Ascending aorta (tissue), 2 donors: ENCODE results near the gene PDE5A. TPM values are rescaled to one million over a fixed set of nuclear protein-coding genes. Genes with fewer than 3 reads are reported as not detected.

ENCODE experiments used
- DNase-seq, 2 donors: peaks; one replicate each; pipeline ENCODE4 v3.0.0-alpha.2; 2019; ENCODE audit warnings: low spot score in 2 of 2
- H3K27ac ChIP-seq, 2 donors: fragments of 200-600 bp; sonication (generic); one replicate each; pipeline ENCODE4 v1.5.1; 2016 to 2017; ENCODE audit warnings: mild to moderate bottlenecking in 1 of 2
- H3K27me3 ChIP-seq: fragments of 200-600 bp; sonication (generic); one replicate; pipeline ENCODE4 v1.5.1; 2017
- H3K36me3 ChIP-seq, 2 donors: fragments of 200-600 bp; sonication (generic); one replicate each; pipeline ENCODE4 v1.5.1; 2016
- H3K4me1 ChIP-seq, 2 donors: fragments of 200-600 bp; sonication (generic); one replicate each; pipeline ENCODE4 v1.5.1; 2016 to 2017; ENCODE audit warnings: mild to moderate bottlenecking in 1 of 2
- H3K4me3 ChIP-seq, 2 donors: fragments of 200-600 bp; sonication (generic); one replicate each; pipeline ENCODE4 v1.5.1; 2016 to 2017; ENCODE audit warnings: mild to moderate bottlenecking in 1 of 2
- H3K9me3 ChIP-seq, 2 donors: fragments of 200-600 bp; sonication (generic); one replicate each; pipeline ENCODE4 v1.5.1; 2016
- intact Hi-C: fragments of 100-400 bp; cut with DNase I; formaldehyde crosslinking; loops from one replicate; pipeline ENCODE4 v1.15.1; 2023
- total RNA-seq: library from RNA; depleted of rRNA; stranded (reverse); fragments of >200 nt; gene quantifications from one replicate; pipeline ENCODE4 v1.1.0, GENCODE V29; 2016
- TF ChIP-seq, protein P1 (sequence below), 3 experiments: fragments of 200-600 bp in 2 of 3; fragments of 450-650 bp in 1 of 3; sonication (generic) in 2 of 3; IDR thresholded peaks; one replicate each; pipeline ENCODE4 v1.5.1; 2016 to 2019; ENCODE audit warnings: antibody characterized with exemption in 3 of 3, mild to moderate bottlenecking in 1 of 3, moderate library complexity in 1 of 3

Gene PDE5A
- total RNA-seq, 1 donor from 2014 or later: 39.7 TPM

DNA sequence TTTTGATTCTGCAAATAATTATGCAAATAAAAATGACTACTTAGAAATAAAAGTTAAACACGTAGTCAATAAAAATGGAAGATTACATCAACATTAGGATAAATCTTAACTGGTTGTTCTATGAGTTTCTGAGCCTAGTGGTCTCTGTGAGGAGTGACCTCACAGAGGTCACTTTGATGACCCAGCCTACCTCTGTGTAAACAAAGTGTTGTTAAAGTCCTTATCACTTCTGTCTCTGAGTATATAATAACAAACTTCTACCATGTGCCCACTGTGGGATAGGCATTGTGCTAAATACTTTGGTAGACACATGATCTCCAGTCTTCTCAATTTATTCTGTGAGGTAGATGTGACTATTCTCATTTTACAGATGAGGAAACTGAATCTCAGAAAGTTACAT lies 85.4 kb downstream of the PDE5A start:
- DNase-seq: no peak
- TF ChIP-seq, protein P1, sequence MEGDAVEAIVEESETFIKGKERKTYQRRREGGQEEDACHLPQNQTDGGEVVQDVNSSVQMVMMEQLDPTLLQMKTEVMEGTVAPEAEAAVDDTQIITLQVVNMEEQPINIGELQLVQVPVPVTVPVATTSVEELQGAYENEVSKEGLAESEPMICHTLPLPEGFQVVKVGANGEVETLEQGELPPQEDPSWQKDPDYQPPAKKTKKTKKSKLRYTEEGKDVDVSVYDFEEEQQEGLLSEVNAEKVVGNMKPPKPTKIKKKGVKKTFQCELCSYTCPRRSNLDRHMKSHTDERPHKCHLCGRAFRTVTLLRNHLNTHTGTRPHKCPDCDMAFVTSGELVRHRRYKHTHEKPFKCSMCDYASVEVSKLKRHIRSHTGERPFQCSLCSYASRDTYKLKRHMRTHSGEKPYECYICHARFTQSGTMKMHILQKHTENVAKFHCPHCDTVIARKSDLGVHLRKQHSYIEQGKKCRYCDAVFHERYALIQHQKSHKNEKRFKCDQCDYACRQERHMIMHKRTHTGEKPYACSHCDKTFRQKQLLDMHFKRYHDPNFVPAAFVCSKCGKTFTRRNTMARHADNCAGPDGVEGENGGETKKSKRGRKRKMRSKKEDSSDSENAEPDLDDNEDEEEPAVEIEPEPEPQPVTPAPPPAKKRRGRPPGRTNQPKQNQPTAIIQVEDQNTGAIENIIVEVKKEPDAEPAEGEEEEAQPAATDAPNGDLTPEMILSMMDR (IDR thresholded peaks at IDR 0.05): no peak
- peak overlapping the region; percentile 29 to 73 for H3K27ac ChIP-seq
- peaks cover 0 to 20% of the 10 kb centered on the region in 2 donors for H3K36me3 ChIP-seq
- peaks cover 3 to 6% of the 10 kb centered on the region in 2 donors for H3K4me1 ChIP-seq
- no peaks in the 10 kb centered on the region for H3K9me3 ChIP-seq
- intact Hi-C loops: no loop called here
- no peaks in the 10 kb centered on the region for H3K27me3 ChIP-seq
- H3K4me3 ChIP-seq: no peak overlapping the region

DNA sequence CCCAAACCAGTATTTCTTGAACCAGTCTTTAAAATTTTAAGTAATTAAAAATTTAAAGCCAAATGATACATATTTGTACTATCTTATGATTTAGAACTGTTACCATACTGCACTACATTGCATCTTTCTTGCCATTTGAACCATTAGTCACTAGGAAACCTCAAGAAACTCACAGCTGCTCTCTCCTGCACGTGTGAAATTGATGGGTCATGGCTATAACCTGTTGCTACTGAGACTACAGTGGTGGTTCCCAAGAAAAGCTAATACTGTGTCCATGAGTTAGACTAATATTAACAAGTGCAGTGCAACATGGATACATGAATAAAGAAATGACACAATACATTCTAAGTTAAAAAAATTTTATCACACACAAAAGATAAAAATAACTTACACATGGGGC lies 88.4 kb downstream of the PDE5A start:
- Histone ChIP-seq H3K36me3 (peaks cover 0 to 20% of the 10 kb centered on the region in 2 donors), H3K9me3 (no peaks in the 10 kb centered on the region), H3K27ac (peak overlapping the region; percentile 3 to 42), H3K4me3 (no peak overlapping the region), H3K4me1 (peaks cover 6 to 10% of the 10 kb centered on the region in 2 donors), H3K27me3 (no peaks in the 10 kb centered on the region)
- intact Hi-C loops: no loop called here
- TF ChIP-seq, protein P1 (IDR thresholded peaks at IDR 0.05): no peak
- DNase-seq: no peak

DNA sequence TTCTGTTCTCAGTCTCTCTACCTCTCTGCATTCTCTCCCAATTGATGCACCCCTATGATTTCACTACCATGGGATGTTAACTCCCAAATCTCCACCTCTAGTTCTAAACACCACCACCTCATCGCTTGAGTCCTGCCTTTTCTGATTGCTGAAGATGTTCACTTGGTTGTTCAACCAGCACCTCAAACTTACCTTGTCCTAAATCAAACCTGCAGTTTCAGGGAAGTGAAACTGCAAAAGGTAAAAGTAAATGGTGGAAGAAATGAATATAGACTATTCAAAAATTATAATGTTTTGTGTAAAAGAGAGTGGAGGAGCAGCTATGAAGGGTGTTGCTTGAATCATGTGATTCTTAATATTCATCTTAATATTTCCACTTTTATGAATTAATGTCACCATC lies 91.0 kb downstream of the PDE5A start:
- H3K4me3 ChIP-seq: no peak overlapping the region
- no peaks in the 10 kb centered on the region for H3K27me3 ChIP-seq
- H3K4me1 ChIP-seq: peaks cover 6 to 10% of the 10 kb centered on the region in 2 donors
- TF ChIP-seq, protein P1 (IDR thresholded peaks at IDR 0.05): no peak
- no peak for DNase-seq
- no peaks in the 10 kb centered on the region for H3K9me3 ChIP-seq
- intact Hi-C loops: no loop called here
- peaks cover 5 to 29% of the 10 kb centered on the region in 2 donors for H3K36me3 ChIP-seq
- H3K27ac ChIP-seq: peak overlapping the region; percentile 49 to 66

DNA sequence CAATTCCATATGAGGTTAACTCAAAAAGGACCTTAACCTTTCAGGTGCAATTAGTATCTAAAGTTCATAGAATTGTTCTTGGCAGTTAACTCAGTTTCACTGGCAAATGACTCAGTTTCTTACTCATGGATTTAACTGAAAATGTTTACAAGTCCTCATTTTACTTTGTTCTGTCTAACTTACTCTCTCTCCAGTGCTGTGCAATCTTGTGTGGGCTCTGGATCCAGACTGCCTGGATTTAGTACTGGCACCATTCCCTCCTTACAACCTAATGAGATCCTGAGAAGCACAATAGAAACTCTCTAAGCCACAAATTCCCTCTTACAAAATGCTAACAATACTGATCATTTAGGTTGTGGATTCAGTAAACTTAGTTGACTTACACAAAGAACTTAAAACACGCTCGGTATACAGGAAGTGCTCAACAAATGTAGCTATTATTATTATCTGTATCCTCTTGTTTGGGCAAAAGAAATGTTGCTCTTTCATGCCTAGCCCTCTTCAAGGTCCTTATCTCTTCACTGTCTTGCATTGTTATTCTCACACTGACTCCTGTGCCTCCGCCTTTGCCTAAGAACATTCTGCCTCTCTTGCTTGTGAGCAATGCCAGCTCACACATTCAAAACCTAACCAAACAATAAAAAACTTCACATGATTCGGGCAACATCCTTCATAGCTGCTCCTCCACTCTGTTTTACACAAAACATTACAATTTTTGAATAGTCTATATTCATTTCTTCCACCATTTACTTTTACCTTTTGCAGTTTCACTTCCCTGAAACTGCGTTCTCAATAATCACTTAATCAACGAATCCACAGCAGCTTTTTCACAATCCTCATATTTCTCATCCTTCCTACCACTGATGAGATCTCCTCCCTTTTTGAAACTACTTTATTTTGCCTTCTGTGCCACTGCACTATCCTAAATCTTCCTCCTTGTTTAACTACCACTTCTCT lies 91.8 kb downstream of the PDE5A start:
- peaks cover 5 to 25% of the 10 kb centered on the region in 2 donors for H3K36me3 ChIP-seq
- peak overlapping the region; percentile 49 to 66 for H3K27ac ChIP-seq
- intact Hi-C loops: no loop called here

DNA sequence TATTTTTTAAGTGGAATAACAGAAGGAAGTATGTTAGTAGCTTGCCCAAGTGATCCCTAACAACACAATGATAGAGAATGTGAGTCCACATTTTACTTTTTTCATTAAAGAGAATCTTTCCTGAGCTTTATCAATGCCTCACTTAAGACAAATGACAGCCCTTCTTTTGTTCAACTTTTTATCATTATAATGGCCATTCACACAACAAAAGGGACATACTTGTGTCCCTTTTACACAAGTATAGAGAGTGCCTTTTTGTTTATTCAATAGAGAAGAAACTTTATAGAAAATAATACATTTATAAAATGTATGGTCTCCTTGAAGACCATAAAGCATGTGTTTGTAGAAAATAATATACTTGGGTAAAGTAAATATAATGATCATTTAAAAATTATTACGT lies 96.3 kb downstream of the PDE5A start:
- Histone ChIP-seq H3K4me3 (no peak overlapping the region), H3K9me3 (no peaks in the 10 kb centered on the region), H3K4me1 (peaks cover under 1 to 8% of the 10 kb centered on the region in 2 donors), H3K27me3 (no peaks in the 10 kb centered on the region), H3K27ac (peak overlapping the region; percentile 47 to 57), H3K36me3 (peaks cover 17 to 20% of the 10 kb centered on the region in 2 donors)
- TF ChIP-seq, protein P1 (IDR thresholded peaks at IDR 0.05): no peak
- DNase-seq: no peak
- intact Hi-C loops: no loop called here

More for the DNA sequence above, 91.8 kb downstream of the PDE5A start:
- no peaks in the 10 kb centered on the region for H3K9me3 ChIP-seq
- TF ChIP-seq, protein P1 (IDR thresholded peaks at IDR 0.05): no peak
- H3K4me3 ChIP-seq: no peak overlapping the region
- H3K27me3 ChIP-seq: no peaks in the 10 kb centered on the region
- H3K4me1 ChIP-seq: peaks cover 6 to 10% of the 10 kb centered on the region in 2 donors
- no peak for DNase-seq
